Caco-2 (cell line): ENCODE data around the gene ZNF683. TPM values are rescaled to one million over a fixed set of nuclear protein-coding genes. Genes with fewer than 3 reads are reported as not detected.

Experiments
- BruUV-seq: library from RNA; stranded (reverse); fragments of 400-500 nt; replicated peaks from 2 replicates; lab custom pipeline; 2021; lab: Mats Ljungman, UMichigan
- CTCF ChIA-PET: fragments of 300-600 bp; sonication (Branson Sonifier 250); formaldehyde crosslinking; loops from one replicate; lab custom pipeline; 2022; ENCODE audit warnings: antibody characterized with exemption; lab: Charles Lee
- POLR2A ChIA-PET: fragments of 300-600 bp; sonication (Branson Sonifier 250); formaldehyde crosslinking; loops from one replicate; lab custom pipeline; 2022; ENCODE audit warnings: antibody characterized with exemption; lab: Charles Lee
- DNase-seq, 2 experiments: peaks; one replicate each; pipeline versions ENCODE4 v3.0.0 to v3.0.0-alpha.2; 2020 to 2022
- H3K27me3 ChIP-seq: replicated peaks from 2 replicates; pipeline ENCODE4 v1.6.0; 2011; ENCODE audit warnings: low read length; ENCODE audit not compliant: control insufficient read depth, insufficient read depth
- H3K36me3 ChIP-seq: 2 replicates; pipeline ENCODE4 v1.5.1; 2011; ENCODE audit warnings: low read length; ENCODE audit not compliant: control insufficient read depth, insufficient read depth
- H3K4me1 ChIP-seq: fragments of 250-450 bp; sonication (Bioruptor Pico); 2 replicates; pipeline ENCODE4 v1.5.1; 2020; ENCODE audit warnings: mild to moderate bottlenecking
- H3K4me3 ChIP-seq: 2 replicates; pipeline ENCODE4 v1.5.1; 2011; ENCODE audit warnings: low read depth, mild to moderate bottlenecking, control low read depth, low read length
- H3K9me3 ChIP-seq: fragments of 250-450 bp; sonication (Bioruptor Pico); 2 replicates; pipeline ENCODE4 v1.5.1; 2020; ENCODE audit warnings: mild to moderate bottlenecking, moderate library complexity
- H3K27ac Mint-ChIP-seq: one replicate; pipeline ENCODE4 v1.8.0; 2022; ENCODE audit warnings: mixed read lengths; ENCODE audit not compliant: unreplicated experiment
- H3K27me3 Mint-ChIP-seq: one replicate; pipeline ENCODE4 v1.8.0; 2022; ENCODE audit warnings: mixed read lengths; ENCODE audit not compliant: insufficient read depth, unreplicated experiment
- H3K36me3 Mint-ChIP-seq: one replicate; pipeline ENCODE4 v1.8.0; 2022; ENCODE audit warnings: mild to moderate bottlenecking, mixed read lengths; ENCODE audit not compliant: insufficient read depth, unreplicated experiment
- H3K4me1 Mint-ChIP-seq: one replicate; pipeline ENCODE4 v1.8.0; 2022; ENCODE audit warnings: low read depth, mixed read lengths; ENCODE audit not compliant: unreplicated experiment
- H3K4me3 Mint-ChIP-seq: one replicate; pipeline ENCODE4 v1.8.0; 2022; ENCODE audit warnings: mild to moderate bottlenecking, moderate library complexity, mixed read lengths; ENCODE audit not compliant: unreplicated experiment
- H3K9me3 Mint-ChIP-seq: one replicate; pipeline ENCODE4 v1.8.0; 2022; ENCODE audit warnings: mixed read lengths; ENCODE audit not compliant: unreplicated experiment
- CTCF ChIP-seq, 2 experiments: fragments of 200-600 bp in 1 of 2; IDR thresholded peaks; 1 replicate in 1 of 2; 2 replicates in 1 of 2; pipeline versions ENCODE4 v1.5.1 to v1.8.0; 2011 to 2022; ENCODE audit warnings: antibody characterized with exemption in 1 of 2, control low read depth in 1 of 2, inconsistent platforms in 1 of 2, low read depth in 1 of 2, low read length in 1 of 2, mild to moderate bottlenecking in 1 of 2, moderate library complexity in 1 of 2; ENCODE audit not compliant: insufficient read depth in 1 of 2, severe bottlenecking in 1 of 2, unreplicated experiment in 1 of 2
- intact Hi-C: fragments of 100-400 bp; cut with micrococcal nuclease; formaldehyde crosslinking; loops from one replicate; pipeline ENCODE4 v1.10.0; 2022; ENCODE audit not compliant: unreplicated experiment
- total RNA-seq: library from RNA; stranded (reverse); gene quantifications from 2 replicates; pipeline ENCODE4 v1.2.3, GENCODE V29; 2022

Gene ZNF683
- total RNA-seq, 1 experiment from 2014 or later: not detected

DNA sequence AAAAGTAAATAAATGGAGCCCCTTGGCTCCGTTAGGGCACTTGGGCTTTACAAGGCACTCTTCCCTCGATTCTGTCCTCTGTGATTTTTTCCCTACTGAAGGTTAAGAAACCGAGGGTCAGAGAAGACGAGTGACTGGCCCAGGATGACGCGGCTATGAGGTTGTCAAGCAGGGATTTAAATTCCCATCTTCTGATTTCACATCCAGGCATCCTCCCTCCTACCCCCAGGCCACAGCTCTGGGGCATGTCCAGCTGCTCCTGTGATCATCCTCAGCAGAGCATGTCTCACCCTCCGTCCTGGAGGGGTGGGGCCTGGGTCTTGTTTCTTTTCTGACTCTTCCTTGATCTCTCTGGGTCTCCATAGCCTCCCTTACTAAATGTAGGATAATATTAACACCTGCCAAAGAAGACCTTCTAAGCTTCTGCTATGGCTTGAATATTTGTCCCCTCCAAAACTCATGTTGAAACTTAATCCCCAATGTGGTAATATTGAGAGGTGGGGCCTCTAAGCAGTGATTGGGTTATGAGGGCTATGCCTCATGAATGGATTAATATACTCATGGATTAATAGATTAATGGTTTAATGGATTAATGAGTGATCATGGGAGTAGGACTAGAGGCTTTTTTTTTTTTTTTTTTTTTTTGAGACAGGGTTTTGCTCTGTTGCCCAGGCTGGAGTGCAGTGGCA is 23.2 kb downstream of the ZNF683 start:
- H3K36me3 Mint-ChIP-seq: peaks cover 72% of the 10 kb centered on the region
- ChIA-PET CTCF (no interaction called here), POLR2A (interaction anchor here (2.8 kb wide), 1 partner anchor 10 kb away, joined by 25 read pairs; no protein-coding TSS in a partner anchor)
- BruUV-seq: no TSS peak
- peaks cover 16% of the 10 kb centered on the region for H3K4me1 Mint-ChIP-seq
- no peaks in the 10 kb centered on the region for H3K27me3 Mint-ChIP-seq
- no peaks in the 10 kb centered on the region for H3K9me3 ChIP-seq
- H3K27ac Mint-ChIP-seq: peak overlapping the region; percentile 100
- no peak overlapping the region for H3K4me3 ChIP-seq
- no peaks in the 10 kb centered on the region for H3K36me3 ChIP-seq
- peak; percentile 52 to 72 for DNase-seq
- intact Hi-C loops: no loop called here
- H3K4me3 Mint-ChIP-seq: no peak overlapping the region
- no peaks in the 10 kb centered on the region for H3K9me3 Mint-ChIP-seq
- H3K27me3 ChIP-seq: no peaks in the 10 kb centered on the region
- TF ChIP-seq CTCF (IDR thresholded peaks at IDR 0.05; ENCODE audit: insufficient read depth in 1 of 2, low read depth in 1 of 2, low read length in 1 of 2, severe bottlenecking in 1 of 2, unreplicated experiment in 1 of 2): no peak
- peaks cover 40% of the 10 kb centered on the region for H3K4me1 ChIP-seq

GRCh38 chr1:26346274-26347033 is 26.1 kb downstream of the ZNF683 start:
- Histone ChIP-seq H3K9me3 (no peaks in the 10 kb centered on the region), H3K27me3 (no peaks in the 10 kb centered on the region), H3K4me3 (no peak overlapping the region), H3K36me3 (no peaks in the 10 kb centered on the region; the same call in 1 of the 2 replicates), H3K4me1 (peaks cover 25% of the 10 kb centered on the region)
- Mint-ChIP-seq H3K27ac (no peak overlapping the region), H3K36me3 (peaks cover 82% of the 10 kb centered on the region), H3K4me3 (no peak overlapping the region), H3K27me3 (no peaks in the 10 kb centered on the region), H3K4me1 (peaks cover 6% of the 10 kb centered on the region), H3K9me3 (no peaks in the 10 kb centered on the region)
- no TSS peak for BruUV-seq
- no peak for DNase-seq
- TF ChIP-seq CTCF (IDR thresholded peaks at IDR 0.05; ENCODE audit: insufficient read depth in 1 of 2, low read depth in 1 of 2, low read length in 1 of 2, severe bottlenecking in 1 of 2, unreplicated experiment in 1 of 2): no peak
- ChIA-PET CTCF (no interaction called here), POLR2A (interaction anchor here (0.7 kb wide), 1 partner anchor 185 kb away, joined by 5 read pairs; no protein-coding TSS in a partner anchor)
- intact Hi-C loops: no loop called here

DNA sequence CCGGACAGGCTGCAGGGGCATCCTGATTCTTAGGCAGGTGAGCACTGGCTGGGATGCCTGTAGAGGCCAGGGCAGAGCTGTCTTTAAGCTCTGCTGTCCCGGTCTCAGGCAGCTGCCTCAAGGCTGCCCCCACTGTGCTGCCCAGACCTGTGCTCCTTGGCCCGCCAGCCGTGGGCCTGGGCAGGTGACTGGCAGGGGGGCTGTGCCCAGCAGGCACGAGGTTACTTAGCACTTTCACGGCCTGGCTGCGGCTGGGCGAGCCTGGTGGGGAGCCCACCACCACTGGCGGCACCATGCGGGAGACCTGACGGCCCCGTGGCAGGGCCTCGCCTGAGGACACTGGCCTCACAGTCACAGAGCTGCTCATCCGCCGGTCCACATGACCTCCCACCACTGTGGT is 26.8 kb downstream of the ZNF683 start:
- peaks cover 80% of the 10 kb centered on the region for H3K36me3 Mint-ChIP-seq
- no peaks in the 10 kb centered on the region for H3K4me1 Mint-ChIP-seq
- H3K9me3 Mint-ChIP-seq: no peaks in the 10 kb centered on the region
- TF ChIP-seq CTCF (IDR thresholded peaks at IDR 0.05; ENCODE audit: insufficient read depth in 1 of 2, low read depth in 1 of 2, low read length in 1 of 2, severe bottlenecking in 1 of 2, unreplicated experiment in 1 of 2): no peak
- no peaks in the 10 kb centered on the region for H3K27me3 Mint-ChIP-seq
- H3K4me1 ChIP-seq: peaks cover 22% of the 10 kb centered on the region
- H3K9me3 ChIP-seq: no peaks in the 10 kb centered on the region
- H3K27ac Mint-ChIP-seq: no peak overlapping the region
- H3K27me3 ChIP-seq: no peaks in the 10 kb centered on the region
- ChIA-PET CTCF (no interaction called here), POLR2A (no interaction called here)
- intact Hi-C loops: no loop called here
- H3K4me3 ChIP-seq: no peak overlapping the region
- no TSS peak for BruUV-seq
- H3K4me3 Mint-ChIP-seq: no peak overlapping the region
- H3K36me3 ChIP-seq: no peaks in the 10 kb centered on the region; the same call in 1 of the 2 replicates
- DNase-seq: no peak
